ENCODE results near the gene SART3. TPM values are rescaled to one million over a fixed set of nuclear protein-coding genes. Genes with fewer than 3 reads are reported as not detected.

SART3 gene
- total and polyA plus RNA-seq, 7 experiments from 2014 or later, result 34.3 to 99.3 (median 85.2) TPM

DNA sequence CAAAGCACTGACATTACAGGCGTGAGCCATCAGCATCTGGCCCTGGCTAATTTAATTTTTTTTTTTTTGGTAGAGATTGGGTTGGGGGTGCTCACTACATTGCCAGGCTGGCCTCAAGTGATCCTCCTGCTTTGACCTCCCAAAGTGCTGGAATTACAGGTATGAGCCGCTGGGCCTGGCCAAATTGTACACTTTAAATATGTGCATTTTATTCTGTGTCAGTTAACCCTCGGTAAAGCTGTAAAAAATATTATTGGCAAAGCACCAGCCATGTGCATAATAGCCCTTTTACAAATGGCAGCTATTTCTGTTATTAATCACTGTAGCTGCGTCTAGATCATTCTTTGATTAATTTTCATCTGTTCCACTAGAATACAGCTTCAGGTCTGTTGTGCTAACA is 24.9 kb upstream of the SART3 start:
- Histone ChIP-seq H3K4me1 (ENCODE audit: control insufficient read depth in 2 of 2, insufficient read depth in 2 of 2, low read length in 2 of 2) (no peaks in the 10 kb centered on the region), H3K36me3 (ENCODE audit: control insufficient read depth in 2 of 3, insufficient read depth in 3 of 3, low read length in 3 of 3) (no peaks in the 10 kb centered on the region), H3K4me3 (ENCODE audit: low read length) (no peak overlapping the region), H3K9me3 (ENCODE audit: control insufficient read depth in 2 of 3, low read length in 3 of 3) (no peaks in the 10 kb centered on the region), H3K27me3 (ENCODE audit: control insufficient read depth in 2 of 2, insufficient read depth in 2 of 2, low read length in 2 of 2) (no peaks in the 10 kb centered on the region), H3K27ac (ENCODE audit: low read depth, low read length) (no peak overlapping the region)
- Mint-ChIP-seq H3K27me3 (no peaks in the 10 kb centered on the region), H3K9me3 (no peaks in the 10 kb centered on the region), H3K27ac (no peak overlapping the region), H3K4me1 (peaks cover 0 to 1% (median 0%) of the 10 kb centered on the region in 7 donors), H3K36me3 (no peaks in the 10 kb centered on the region), H3K4me3 (no peak overlapping the region)
- no peak for DNase-seq
- ChIA-PET CTCF (interaction anchor here (0.6 kb wide), 1 partner anchor 222 kb away, joined by 4 read pairs; no protein-coding TSS in a partner anchor), POLR2A (interaction anchor here (0.8 kb wide), 1 partner anchor 14 kb away, joined by 3 read pairs; no protein-coding TSS in a partner anchor)
- intact Hi-C loops (cut with micrococcal nuclease), result no loop called here
- no peak for ATAC-seq

DNA sequence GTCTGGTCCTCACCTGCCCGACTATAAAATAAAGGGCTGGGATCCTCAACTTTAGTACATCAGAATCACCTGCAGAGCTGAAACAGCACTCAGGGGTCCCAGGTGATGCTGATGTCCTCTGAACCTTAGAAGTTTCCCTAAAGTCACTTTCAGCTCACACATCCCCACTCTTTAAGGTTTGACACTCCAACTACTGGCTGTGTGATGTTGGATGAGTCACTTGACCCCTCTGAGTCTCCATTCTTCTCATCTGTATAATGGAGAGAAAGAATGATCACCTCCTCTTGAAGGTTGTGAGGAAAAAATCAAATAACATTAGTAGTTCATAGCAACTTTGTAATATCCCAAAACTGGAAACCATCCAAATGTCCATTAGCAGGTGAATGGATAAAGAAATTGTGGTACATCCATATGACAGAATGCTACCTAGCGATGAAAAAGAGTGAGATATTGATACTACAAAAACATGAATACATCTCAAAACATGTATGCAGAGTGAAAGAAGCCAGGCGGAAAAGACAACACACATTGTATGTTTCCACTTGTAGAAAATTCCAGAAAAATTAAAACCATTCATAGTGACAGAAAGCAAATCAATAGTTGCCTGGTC is 23.6 kb upstream of the SART3 start:
- Histone ChIP-seq H3K27me3 (ENCODE audit: control insufficient read depth in 2 of 2, insufficient read depth in 2 of 2, low read length in 2 of 2) (no peaks in the 10 kb centered on the region), H3K9me3 (ENCODE audit: control insufficient read depth in 2 of 3, low read length in 3 of 3) (no peaks in the 10 kb centered on the region), H3K4me3 (ENCODE audit: low read length) (no peak overlapping the region), H3K36me3 (ENCODE audit: control insufficient read depth in 2 of 3, insufficient read depth in 3 of 3, low read length in 3 of 3) (no peaks in the 10 kb centered on the region), H3K27ac (ENCODE audit: low read depth, low read length) (no peak overlapping the region), H3K4me1 (ENCODE audit: control insufficient read depth in 2 of 2, insufficient read depth in 2 of 2, low read length in 2 of 2) (no peaks in the 10 kb centered on the region)
- Mint-ChIP-seq H3K4me3 (no peak overlapping the region), H3K27ac (peak overlapping the region in 1 of 9 donors; percentile 19), H3K4me1 (peaks cover 0 to 1% (median 0%) of the 10 kb centered on the region in 7 donors), H3K27me3 (no peaks in the 10 kb centered on the region), H3K36me3 (no peaks in the 10 kb centered on the region), H3K9me3 (no peaks in the 10 kb centered on the region)
- ChIA-PET CTCF (no interaction called here), POLR2A (interaction anchor here (0.6 kb wide), 1 partner anchor 30 kb away, joined by 3 read pairs; no protein-coding TSS in a partner anchor)
- intact Hi-C loops (cut with micrococcal nuclease), result no loop called here
- ATAC-seq (no peak), DNase-seq (no peak)

DNA sequence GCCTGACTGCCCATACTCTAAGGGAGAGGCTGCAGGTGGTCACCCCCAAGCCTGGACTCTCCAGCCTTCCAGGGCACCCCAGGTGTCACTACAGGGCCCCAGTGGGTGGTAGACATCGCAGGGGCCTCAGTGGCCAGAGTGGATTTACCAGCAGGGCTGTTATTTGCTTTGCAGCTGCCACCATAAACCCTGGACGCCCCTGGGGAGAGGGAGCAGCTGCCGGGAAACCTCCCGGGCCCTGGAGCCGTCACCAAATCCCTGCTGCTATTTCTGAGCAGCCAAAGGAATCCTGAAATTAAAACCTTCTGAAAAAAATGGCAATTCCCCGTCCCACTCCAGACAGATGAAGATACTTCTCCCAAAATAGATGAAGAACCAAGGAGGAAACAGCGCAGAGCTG is 23.0 kb upstream of the SART3 start:
- DNase-seq (no peak), ATAC-seq (no peak)
- no peak overlapping the region for H3K27ac Mint-ChIP-seq
- peaks cover 0 to 2% (median 0%) of the 10 kb centered on the region in 11 donors for H3K9me3 Mint-ChIP-seq
- ChIA-PET CTCF (no interaction called here), POLR2A (no interaction called here)
- H3K36me3 ChIP-seq (ENCODE audit: control insufficient read depth in 2 of 3, insufficient read depth in 3 of 3, low read length in 3 of 3), result no peaks in the 10 kb centered on the region
- peaks cover 0 to 1% (median 0%) of the 10 kb centered on the region in 5 donors for H3K36me3 Mint-ChIP-seq
- H3K9me3 ChIP-seq (ENCODE audit: control insufficient read depth in 2 of 3, low read length in 3 of 3), result no peaks in the 10 kb centered on the region
- H3K27me3 Mint-ChIP-seq, result no peaks in the 10 kb centered on the region
- intact Hi-C loops (cut with micrococcal nuclease), result no loop called here
- H3K4me3 ChIP-seq (ENCODE audit: low read length), result no peak overlapping the region
- peaks cover 0 to 2% (median 0%) of the 10 kb centered on the region in 7 donors for H3K4me1 Mint-ChIP-seq
- no peak overlapping the region for H3K4me3 Mint-ChIP-seq
- H3K27me3 ChIP-seq (ENCODE audit: control insufficient read depth in 2 of 2, insufficient read depth in 2 of 2, low read length in 2 of 2), result no peaks in the 10 kb centered on the region
- H3K27ac ChIP-seq (ENCODE audit: low read depth, low read length), result no peak overlapping the region
- no peaks in the 10 kb centered on the region for H3K4me1 ChIP-seq (ENCODE audit: control insufficient read depth in 2 of 2, insufficient read depth in 2 of 2, low read length in 2 of 2)

DNA sequence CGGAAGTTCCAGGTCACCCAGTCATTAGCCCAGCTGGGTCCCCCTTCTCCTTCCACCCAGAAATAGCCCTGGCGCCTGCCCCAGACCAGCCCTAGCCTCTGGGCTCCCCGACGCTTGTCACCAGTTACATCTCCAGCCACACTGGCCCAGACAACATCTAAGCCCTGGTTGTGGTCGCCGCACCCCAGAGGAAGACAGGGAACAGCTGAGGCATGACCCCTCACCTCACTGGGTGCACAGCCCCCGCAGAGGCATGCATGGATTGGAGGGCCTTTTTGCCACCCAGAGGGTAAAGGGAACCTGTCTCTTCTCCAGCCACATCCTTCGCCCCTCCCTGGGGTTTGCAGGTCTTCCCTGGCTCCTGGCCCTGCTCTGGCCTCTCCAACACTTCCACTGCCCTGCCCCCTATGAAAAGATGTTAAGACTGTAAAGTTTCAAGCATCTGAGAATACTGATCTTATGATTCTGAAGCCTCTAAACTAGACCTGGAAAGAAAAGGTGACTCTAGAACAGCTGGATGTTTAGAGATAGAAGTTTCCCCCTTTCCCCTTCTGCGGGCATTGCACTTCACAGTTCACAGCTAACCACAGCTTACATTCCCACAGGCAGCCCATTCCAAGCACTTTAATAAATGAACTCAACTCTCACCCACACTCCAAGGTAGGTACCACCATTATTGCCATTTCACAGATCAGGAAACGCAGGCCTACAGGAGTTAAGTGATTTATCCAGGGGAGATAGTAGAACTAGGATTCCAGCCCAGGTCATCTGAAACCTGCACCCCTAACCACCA is 22.2 kb upstream of the SART3 start:
- H3K36me3 Mint-ChIP-seq, result peaks cover 0 to 8% (median 0%) of the 10 kb centered on the region in 5 donors
- intact Hi-C loops (cut with micrococcal nuclease), result no loop called here
- no peak for DNase-seq
- ChIA-PET POLR2A (interaction anchor here (0.7 kb wide), 1 partner anchor 17 kb away, joined by 3 read pairs; no protein-coding TSS in a partner anchor), CTCF (no interaction called here)
- H3K4me1 Mint-ChIP-seq, result peaks cover 0 to 5% (median 0%) of the 10 kb centered on the region in 7 donors
- no peaks in the 10 kb centered on the region for H3K9me3 ChIP-seq (ENCODE audit: control insufficient read depth in 2 of 3, low read length in 3 of 3)
- ATAC-seq, result no peak
- peak overlapping the region in 1 of 9 donors; percentile 47 for H3K27ac Mint-ChIP-seq
- H3K27me3 Mint-ChIP-seq, result peaks cover 0 to 5% (median 0%) of the 10 kb centered on the region in 5 donors
- H3K36me3 ChIP-seq (ENCODE audit: control insufficient read depth in 2 of 3, insufficient read depth in 3 of 3, low read length in 3 of 3), result no peaks in the 10 kb centered on the region
- no peaks in the 10 kb centered on the region for H3K4me1 ChIP-seq (ENCODE audit: control insufficient read depth in 2 of 2, insufficient read depth in 2 of 2, low read length in 2 of 2)
- H3K4me3 Mint-ChIP-seq, result no peak overlapping the region
- H3K9me3 Mint-ChIP-seq, result peaks cover 0 to 10% (median 0%) of the 10 kb centered on the region in 11 donors
- no peak overlapping the region for H3K4me3 ChIP-seq (ENCODE audit: low read length)
- H3K27me3 ChIP-seq (ENCODE audit: control insufficient read depth in 2 of 2, insufficient read depth in 2 of 2, low read length in 2 of 2), result no peaks in the 10 kb centered on the region
- no peak overlapping the region for H3K27ac ChIP-seq (ENCODE audit: low read depth, low read length)

DNA sequence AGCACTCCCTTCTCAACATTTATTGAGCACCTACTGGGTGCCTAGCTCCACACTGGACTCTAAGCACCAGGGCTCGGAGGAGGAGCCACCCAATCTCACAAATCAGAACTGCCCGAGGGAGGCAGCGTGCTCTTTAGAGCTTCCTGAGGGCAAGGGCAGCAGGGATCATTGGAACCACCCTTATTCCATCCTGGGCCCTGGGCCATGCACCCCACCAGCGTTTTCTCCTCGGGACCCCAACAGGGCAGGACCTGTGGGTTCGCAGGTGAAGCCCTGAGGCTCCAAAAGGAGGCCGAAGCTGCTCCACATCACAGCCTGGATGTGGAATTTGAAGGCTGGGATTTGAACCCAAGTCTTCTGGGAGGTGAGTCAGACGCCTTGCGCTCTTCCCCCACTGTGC is 21.5 kb upstream of the SART3 start:
- peaks cover 0 to 5% (median 0%) of the 10 kb centered on the region in 5 donors for H3K27me3 Mint-ChIP-seq
- Histone ChIP-seq H3K27me3 (ENCODE audit: control insufficient read depth in 2 of 2, insufficient read depth in 2 of 2, low read length in 2 of 2) (no peaks in the 10 kb centered on the region), H3K36me3 (ENCODE audit: control insufficient read depth in 2 of 3, insufficient read depth in 3 of 3, low read length in 3 of 3) (no peaks in the 10 kb centered on the region), H3K4me1 (ENCODE audit: control insufficient read depth in 2 of 2, insufficient read depth in 2 of 2, low read length in 2 of 2) (no peaks in the 10 kb centered on the region), H3K4me3 (ENCODE audit: low read length) (no peak overlapping the region), H3K27ac (ENCODE audit: low read depth, low read length) (no peak overlapping the region), H3K9me3 (ENCODE audit: control insufficient read depth in 2 of 3, low read length in 3 of 3) (no peaks in the 10 kb centered on the region)
- ChIA-PET POLR2A (no interaction called here), CTCF (no interaction called here)
- DNase-seq, result no peak
- no peak for ATAC-seq
- H3K9me3 Mint-ChIP-seq, result peaks cover 0 to 13% (median 0%) of the 10 kb centered on the region in 11 donors
- intact Hi-C loops (cut with micrococcal nuclease), result no loop called here
- no peak overlapping the region for H3K27ac Mint-ChIP-seq
- no peak overlapping the region for H3K4me3 Mint-ChIP-seq
- H3K36me3 Mint-ChIP-seq, result peaks cover 0 to 8% (median 0%) of the 10 kb centered on the region in 5 donors
- peaks cover 0 to 5% (median 3%) of the 10 kb centered on the region in 7 donors for H3K4me1 Mint-ChIP-seq

DNA sequence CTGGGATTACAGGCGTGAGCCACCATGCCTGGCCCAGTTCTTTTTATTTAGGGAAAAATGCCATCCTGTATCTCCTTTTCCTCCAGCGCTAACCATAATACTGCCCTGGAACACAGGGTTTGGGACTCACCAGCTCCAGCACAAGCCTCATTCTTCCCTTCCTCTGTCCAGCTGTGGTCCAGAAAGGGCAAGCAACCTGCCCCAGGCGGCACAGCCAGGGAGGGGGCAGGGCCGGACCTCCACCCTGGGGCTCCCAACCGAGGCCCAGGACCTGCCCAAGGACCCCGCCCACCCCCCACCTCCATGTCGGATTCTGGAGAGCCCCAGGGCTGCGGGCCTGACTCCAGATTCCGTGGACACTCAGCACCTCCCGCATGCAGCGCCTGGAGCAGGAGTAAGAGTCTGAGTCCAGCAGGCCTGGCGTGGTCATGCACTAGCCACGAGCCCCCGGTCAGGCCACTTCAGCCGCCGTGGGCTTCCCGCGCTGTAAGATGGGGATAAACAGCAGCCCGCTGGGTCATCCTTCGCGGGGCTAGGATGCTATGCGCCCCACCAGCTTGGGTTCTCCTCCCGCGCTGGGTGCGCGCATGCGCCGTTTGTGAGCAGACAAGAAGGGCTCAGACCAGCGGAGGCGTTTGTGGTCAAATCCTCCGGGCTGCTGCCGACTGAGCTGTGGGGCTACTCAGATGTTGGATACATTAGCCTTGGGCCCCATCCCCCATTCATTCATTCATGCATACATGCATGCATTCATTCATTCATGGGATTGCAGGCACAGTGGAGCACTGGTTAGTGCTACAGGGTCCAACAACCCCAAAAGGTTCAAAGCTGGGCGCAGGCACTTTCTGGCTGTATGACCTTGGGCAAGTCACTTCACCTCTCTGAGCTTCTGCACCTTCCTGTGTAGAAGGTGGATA is 20.6 kb upstream of the SART3 start:
- ATAC-seq, result no peak
- peaks cover 0 to 5% of the 10 kb centered on the region in 2 donors for H3K4me1 ChIP-seq (ENCODE audit: control insufficient read depth in 2 of 2, insufficient read depth in 2 of 2, low read length in 2 of 2)
- ChIA-PET CTCF (no interaction called here), POLR2A (no interaction called here)
- no peak overlapping the region for H3K4me3 ChIP-seq (ENCODE audit: low read length)
- H3K36me3 ChIP-seq (ENCODE audit: control insufficient read depth in 2 of 3, insufficient read depth in 3 of 3, low read length in 3 of 3), result no peaks in the 10 kb centered on the region
- Mint-ChIP-seq H3K9me3 (peaks cover 0 to 16% (median 0%) of the 10 kb centered on the region in 11 donors), H3K27ac (no peak overlapping the region), H3K4me3 (no peak overlapping the region), H3K36me3 (peaks cover 0 to 8% (median 0%) of the 10 kb centered on the region in 5 donors), H3K4me1 (peaks cover 2 to 13% (median 11%) of the 10 kb centered on the region in 7 donors), H3K27me3 (peaks cover 0 to 5% (median 0%) of the 10 kb centered on the region in 5 donors)
- H3K27me3 ChIP-seq (ENCODE audit: control insufficient read depth in 2 of 2, insufficient read depth in 2 of 2, low read length in 2 of 2), result no peaks in the 10 kb centered on the region
- H3K9me3 ChIP-seq (ENCODE audit: control insufficient read depth in 2 of 3, low read length in 3 of 3), result no peaks in the 10 kb centered on the region
- no peak overlapping the region for H3K27ac ChIP-seq (ENCODE audit: low read depth, low read length)
- intact Hi-C loops (cut with micrococcal nuclease), result no loop called here
- DNase-seq, result no peak
